Skin of body (tissue), 2 donors: ENCODE measurements around the gene CCNDBP1. TPM values are rescaled to one million over a fixed set of nuclear protein-coding genes. Genes with fewer than 3 reads are reported as not detected.
"Not testable (repeated sequence)": the region's sequence is repeated elsewhere in the genome, so short reads cannot be mapped to it uniquely, and the experiment has no call there.

Source experiments
- DNase-seq: peaks from one replicate; lab custom pipeline; 2025; lab: John Stamatoyannopoulos, UW
- total RNA-seq: library from RNA; depleted of rRNA; stranded (reverse); fragments of >200 nt; gene quantifications from one replicate; pipeline ENCODE4 v1.2.3, GENCODE V29; 2014

CCNDBP1 gene
- total RNA-seq, 1 donor from 2014 or later, result 50.4 TPM

GRCh38 chr15:43190178-43190577 is 5.0 kb downstream of the CCNDBP1 start:
- no peak for DNase-seq

- no peak for DNase-seq
Measured at GRCh38 chr15:43193710-43194109, 8.5 kb downstream of the CCNDBP1 start.

GRCh38 chr15:43194795-43195194 is 9.6 kb downstream of the CCNDBP1 start:
- no peak for DNase-seq

- no peak for DNase-seq
Measured at GRCh38 chr15:43196760-43197548, 11.8 kb downstream of the CCNDBP1 start.

- DNase-seq, result not testable (repeated sequence)
Measured at GRCh38 chr15:43197773-43198172, 12.6 kb downstream of the CCNDBP1 start.

DNA sequence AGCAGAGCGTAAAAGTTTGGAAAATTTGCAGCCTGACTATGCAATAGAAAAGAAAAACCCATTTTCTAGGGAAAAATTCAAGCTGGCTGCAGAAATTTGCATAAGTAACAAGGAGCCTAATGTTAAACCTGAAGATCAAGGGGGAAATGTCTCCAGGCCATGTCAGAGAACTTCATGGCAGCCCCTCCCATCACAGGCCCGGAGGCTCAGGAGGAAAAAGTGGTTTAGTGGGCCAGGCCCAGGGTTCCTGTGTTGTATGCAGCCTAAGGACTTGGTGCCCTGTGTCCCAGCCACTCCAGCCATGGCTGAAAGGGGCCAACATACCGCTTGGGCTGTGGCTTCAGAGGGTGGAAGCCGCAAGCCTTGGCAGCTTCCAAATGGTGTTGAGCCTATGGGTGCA is 13.4 kb downstream of the CCNDBP1 start:
- DNase-seq, result not testable (repeated sequence)

GRCh38 chr15:43198992-43199391 is 13.8 kb downstream of the CCNDBP1 start:
- no peak for DNase-seq

DNA sequence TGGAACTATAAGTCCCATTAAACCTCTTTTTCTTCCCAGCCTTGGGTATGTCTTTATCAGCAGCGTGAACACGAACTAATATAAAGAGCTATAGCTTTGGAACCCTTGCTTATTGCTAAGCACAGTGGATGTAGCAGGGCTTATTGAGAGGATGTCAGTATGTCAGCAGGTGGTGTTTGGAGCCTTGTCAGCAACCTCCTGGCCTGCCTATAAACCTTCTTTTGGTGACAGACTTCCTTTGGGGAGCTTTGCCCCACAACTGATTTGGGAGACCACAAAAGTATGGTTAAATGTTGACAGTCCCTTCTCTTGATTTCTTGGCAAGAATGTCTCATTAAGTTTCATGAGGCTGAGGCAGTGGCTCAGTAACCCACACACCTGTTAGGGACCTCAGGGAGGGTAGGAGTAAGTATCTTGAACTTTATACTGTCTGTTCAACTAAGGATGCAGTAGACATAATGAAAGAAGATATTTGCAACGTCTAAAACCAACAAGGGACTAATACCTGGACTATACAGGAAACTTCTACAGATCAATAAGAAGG is 14.8 kb downstream of the CCNDBP1 start:
- DNase-seq, result no peak

GRCh38 chr15:43204016-43204901 is 19.1 kb downstream of the CCNDBP1 start:
- no peak for DNase-seq

- no peak for DNase-seq
Measured at GRCh38 chr15:43206054-43206453, 20.9 kb downstream of the CCNDBP1 start.

GRCh38 chr15:43207024-43207423 is 21.8 kb downstream of the CCNDBP1 start:
- no peak for DNase-seq

DNA sequence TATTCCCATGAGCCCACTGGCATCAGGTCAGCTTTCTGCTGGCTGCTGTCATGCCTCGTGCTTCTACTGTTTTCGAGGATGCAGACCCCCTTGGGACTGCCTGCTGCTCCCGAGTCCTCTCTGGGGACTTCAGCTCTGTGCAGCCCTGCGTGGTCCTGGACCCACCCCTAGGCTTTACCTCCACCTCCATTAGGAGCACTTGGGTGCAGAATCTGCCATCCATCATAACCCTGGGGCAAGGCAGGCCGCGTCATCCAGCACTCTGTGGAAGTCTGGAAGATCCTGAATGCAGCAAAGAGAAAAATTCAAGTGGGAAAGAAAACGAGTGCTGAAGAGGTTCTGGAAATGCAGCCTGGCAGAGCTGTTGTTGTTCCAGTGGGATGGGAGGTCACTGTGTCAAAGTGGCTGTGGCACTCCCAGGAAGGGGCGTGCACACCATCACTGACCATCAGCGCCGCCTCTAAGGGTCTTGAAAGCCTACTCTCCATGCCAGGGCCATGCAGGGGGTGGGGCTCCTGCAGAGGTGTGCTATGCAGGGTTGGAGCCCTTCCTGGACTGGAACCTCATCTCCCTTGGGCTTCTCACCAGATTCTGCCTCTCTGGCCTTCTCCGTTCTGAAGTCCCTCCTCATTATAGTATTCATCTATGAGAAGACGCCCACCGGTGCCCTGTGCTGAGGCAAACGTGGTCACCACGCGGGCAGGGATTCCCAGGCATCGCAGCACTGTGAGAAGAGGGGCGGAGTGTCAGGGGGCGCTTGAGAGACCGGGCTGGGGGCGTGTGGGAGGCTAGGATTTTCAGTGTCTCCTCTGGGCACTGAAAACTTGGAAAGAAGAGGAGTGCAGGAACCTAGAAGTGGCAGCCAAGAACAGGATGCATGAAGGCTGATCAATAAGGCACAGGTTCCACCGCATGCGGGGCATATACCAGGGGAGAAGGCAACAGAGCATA is 23.1 kb downstream of the CCNDBP1 start:
- no peak for DNase-seq

- no peak for DNase-seq
Measured at GRCh38 chr15:43209059-43209824, 24.0 kb downstream of the CCNDBP1 start.

- DNase-seq, result no peak
Measured at GRCh38 chr15:43210172-43210745, 25.1 kb downstream of the CCNDBP1 start.

DNA sequence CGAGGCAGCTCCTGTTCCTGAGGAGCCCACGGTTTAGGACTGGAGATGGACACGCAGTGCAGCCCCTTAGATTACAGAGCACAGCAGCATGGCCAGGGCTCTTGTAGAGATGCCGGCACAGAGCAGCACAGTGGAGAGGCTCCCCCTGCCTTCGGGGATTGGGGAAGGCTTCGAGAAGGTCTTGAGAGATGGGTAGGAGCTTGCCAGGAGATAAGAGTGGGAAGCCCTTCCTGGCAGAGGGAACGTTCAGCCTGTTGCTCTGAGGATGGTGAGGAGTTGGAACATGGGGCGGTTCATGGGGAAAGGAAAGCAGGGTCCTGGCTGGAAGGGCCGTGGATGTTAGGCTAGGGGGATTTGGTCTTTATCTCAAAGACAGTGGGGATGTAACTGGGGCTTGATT is 25.6 kb downstream of the CCNDBP1 start:
- no peak for DNase-seq

DNA sequence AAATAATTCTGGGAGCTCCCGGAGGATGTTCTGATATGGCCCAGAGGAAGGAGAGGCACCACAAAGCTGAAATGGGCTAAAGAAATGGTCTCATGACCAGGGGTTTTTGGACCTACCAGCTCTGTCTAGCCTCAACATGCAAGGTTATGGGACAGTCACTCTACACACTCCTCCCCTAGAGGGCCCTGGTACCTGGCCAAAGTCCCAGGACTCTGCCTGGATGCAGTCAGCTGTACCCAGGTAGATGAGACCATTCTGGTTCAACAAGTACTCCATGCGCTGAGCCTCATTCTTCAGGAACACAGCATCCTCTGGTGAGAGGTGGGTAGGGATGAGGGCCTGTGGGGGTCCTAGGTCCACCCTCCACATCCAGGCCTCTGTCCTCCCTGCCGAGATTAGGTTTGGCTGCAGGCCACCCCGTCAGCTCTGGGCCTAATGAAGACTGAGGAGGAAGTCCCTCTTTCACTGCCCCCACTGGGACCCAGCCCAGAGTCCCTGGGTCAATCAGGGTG is 26.1 kb downstream of the CCNDBP1 start:
- DNase-seq, result no peak

DNA sequence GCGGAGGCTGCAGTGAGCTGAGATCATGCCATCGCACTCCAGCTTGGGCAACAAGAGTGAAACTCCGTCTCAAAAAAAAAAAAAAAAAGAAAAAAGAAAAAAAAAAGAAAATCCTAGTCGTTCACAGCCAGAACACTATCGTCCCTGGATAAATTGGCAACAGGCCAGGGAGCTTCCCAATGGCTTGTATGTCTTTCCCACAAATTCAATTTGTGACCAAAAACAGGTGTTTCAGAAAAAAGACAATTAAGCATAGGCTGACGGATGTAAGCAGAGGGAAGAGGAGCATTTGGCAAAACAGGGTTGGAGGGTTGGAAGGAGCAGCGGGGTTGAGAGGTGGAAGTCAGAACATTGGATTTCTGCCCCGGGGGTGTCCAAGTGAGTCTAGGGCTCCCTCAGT is 27.1 kb downstream of the CCNDBP1 start:
- DNase-seq, result no peak

DNA sequence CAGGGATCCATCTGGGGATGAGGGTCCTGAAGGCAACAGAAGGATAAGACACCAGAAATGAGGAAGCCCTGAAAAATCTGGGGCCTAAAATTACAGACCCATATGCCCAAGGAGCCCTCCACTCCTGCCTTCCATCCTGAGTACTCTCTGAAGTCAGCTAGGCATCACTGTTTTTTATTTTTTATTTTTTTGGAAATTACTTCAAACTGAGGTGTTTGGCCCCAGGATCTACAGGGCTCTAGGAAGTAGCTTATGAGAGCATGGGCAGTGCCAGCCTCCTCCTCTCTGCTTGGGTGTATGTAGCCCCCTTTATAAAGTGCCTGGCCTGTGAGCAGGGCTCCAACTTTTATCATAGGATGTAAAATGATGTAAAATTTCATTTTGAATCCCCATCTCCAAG is 27.7 kb downstream of the CCNDBP1 start:
- DNase-seq, result no peak

DNA sequence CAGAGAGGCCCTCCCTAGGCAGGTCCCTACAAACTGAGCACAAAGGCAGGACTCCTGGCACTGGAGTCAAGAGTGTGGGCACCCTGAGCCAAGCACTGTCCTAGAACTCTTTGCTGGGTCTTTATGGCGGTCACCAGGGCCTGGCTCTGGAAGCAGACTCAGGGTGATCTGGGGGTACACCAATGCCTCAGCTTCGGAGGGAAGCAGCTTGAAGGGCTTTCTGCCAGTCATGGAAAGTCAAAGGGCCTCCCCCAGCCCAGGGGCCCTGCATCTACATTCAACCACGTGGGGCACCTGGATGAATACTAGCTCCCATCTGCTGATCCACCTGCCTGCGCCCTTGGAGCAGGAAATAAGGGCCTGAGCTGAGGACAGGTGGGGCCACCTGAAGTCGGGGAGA is 28.3 kb downstream of the CCNDBP1 start:
- no peak for DNase-seq

DNA sequence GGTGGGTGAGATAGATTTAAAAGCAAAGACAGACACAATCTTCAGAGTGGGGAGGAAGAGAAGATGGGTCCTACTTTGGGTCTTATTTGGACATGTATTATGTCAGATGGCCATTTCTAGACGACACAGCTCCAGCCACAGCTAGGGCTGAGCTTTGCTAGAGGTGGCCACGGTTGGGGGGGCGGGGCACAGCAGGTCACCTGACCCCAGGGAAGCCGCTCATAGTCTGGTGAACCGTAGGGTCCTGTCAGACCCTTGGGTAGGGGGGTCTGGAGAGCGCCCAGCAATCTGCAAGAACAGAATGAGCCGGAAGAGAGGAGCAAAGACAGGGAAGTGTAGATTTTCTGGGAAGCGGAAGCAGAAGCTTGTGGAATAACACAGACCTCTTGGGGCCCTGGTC is 29.0 kb downstream of the CCNDBP1 start:
- DNase-seq, result no peak
